GM19043 (cell line): ENCODE measurements around the gene PBX3.

Experiments used
- ATAC-seq: cut with Tn5 transposase; IDR thresholded peaks from one replicate; pipeline ENCODE4 v1.9.1; 2021; ENCODE audit warnings: low read depth; ENCODE audit not compliant: unreplicated experiment

Gene PBX3

DNA sequence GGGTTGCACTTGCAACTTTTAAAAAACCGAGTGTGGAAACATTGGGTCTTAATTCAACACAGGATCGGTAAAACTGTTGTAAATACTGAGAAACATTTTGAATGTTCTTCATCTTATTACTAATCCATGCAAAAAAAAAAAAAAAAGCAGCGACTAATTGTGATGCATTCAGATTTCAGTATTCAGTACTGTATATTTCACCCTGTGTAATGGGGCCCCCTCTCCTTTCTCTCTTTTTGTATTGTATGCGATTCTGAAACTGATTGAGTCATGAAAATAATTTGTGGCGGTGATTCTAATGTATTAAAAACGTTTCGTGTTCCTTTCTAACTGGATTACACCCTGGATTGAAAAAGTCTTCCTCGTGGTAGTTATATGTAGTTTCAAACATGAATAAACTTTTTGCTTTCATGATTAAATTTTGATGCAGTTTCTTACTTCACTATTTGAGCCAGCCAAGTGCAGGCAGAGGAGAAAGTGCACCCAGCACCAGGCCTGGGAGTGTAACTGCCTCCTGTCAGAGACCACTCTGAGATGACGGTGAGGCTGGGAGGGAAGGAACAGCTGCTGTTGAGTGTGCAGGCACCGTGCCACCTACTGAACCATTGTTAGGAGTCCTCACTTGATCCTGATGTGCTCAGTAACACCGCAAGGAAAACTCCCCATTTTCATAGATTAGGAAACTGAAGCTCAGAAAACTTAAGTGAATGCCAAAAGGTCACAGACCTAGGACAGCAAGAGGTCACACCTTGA, 220.0 kb downstream of the PBX3 start:
- ATAC-seq: no peak

DNA sequence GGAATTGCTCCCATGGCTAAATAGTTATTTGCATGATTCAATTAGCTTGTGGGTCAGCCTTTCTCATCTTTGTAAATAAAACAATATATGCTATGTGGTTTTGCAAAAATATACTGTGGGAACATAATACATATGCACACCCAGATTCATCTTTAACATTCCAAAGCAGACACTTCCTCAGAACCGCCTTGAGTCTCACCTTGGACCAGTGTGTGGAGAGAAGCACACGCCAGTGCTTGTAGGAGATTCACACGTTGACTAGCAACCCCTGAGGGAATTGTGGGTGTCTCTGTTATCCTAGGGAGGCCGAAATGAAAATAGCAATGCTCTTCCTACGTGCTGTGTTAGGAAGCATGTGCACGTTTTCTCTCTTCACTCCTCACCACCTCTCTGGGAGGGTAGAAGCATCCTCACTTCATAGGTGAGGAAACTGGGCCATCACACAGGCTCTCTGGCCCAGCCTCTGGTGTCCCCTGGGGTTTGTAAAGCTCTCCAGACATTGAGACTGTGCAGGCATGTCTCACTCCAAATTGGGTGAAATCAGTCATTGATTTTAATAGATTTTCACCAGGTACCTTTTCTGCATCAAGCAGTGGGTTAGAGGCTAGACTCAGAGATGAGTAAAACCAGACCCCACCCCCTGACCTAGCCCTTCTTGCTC, 221.7 kb downstream of the PBX3 start:
- no peak for ATAC-seq

DNA sequence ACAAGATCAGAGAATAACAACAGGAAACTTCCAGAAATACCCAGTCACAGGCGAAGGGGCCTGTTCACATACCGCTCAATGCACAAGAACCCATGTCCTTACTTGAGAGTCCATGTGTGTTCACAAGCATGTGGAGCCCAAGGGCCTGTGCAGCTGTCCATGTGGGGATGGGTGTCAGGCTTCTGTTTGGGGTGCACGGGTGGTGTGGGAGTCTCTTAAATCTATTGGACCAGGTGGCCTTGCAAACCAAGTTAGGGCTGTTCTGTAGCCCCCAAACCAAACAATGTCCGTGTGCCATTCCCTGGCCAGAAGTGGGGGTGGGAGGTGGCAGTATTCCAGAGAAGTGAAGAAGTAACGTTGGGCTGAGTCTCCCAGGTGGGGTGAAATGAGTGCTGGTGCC, 222.3 kb downstream of the PBX3 start:
- ATAC-seq: no peak

GRCh38 chr9:125969868-125970267, 222.7 kb downstream of the PBX3 start:
- no peak for ATAC-seq

DNA sequence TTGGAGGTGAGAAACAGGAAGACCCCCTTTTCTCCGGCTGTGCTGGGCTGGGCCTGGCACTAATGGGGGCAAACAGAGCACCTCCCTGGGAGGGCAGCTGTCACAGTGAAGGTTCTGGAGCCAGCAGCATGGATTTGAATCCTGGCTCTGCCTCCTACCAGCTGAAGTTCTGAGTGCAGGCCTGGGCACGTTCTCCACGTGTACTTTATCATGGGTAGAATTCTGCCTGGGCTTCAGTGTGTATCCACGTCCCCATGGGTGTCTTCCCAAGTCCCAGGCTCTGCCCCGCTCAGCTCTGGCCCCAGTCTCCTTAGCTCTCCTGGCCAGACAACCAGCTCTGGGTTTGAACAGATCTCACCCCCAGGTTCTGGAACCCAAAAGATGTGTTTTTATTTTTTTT, 223.2 kb downstream of the PBX3 start:
- ATAC-seq: no peak

DNA sequence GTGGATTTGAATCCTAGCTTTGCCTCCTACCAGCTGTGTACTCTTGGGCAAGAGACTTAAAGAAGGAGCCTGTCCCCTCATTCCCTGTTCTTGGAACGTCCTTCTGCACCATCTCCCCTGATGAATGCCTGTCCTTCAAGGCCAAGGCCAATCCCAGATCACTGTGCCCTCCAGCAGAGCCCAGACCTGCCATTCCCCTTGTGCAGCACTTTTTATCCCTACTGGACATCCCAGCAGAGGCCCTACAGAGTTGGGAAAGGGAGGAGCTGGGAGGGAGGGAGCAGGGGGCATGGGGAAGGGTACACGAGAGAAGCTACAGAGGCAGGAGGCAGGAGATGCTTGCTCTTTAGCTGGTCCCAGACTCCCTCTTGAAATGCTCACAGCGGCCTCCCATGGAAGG, 223.9 kb downstream of the PBX3 start:
- no peak for ATAC-seq

GRCh38 chr9:125972012-125972729, 225.0 kb downstream of the PBX3 start:
- ATAC-seq: no peak

GRCh38 chr9:125973547-125973946, 226.4 kb downstream of the PBX3 start:
- no peak for ATAC-seq

GRCh38 chr9:125974705-125975104, 227.5 kb downstream of the PBX3 start:
- ATAC-seq: no peak

DNA sequence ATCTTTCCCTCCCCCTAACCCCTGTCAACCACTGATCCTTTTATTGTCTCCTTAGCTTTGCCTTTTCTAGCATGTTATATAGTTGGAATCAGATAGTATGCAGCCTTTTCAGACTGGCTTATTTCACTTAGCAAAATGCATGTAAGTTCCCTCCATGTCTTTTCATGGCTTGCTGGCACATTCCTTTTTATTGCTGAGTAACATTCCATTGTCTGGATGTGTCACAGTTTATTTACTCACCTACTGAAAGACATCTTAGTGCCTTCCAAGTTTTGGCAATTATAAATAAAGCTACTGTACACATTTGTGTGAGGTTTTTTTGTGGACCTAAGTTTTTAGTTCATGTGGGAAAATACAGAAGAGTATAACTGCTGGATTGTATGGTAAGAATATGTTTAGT, 230.1 kb downstream of the PBX3 start:
- ATAC-seq: no peak

GRCh38 chr9:125979383-125979782, 232.2 kb downstream of the PBX3 start:
- no peak for ATAC-seq

DNA sequence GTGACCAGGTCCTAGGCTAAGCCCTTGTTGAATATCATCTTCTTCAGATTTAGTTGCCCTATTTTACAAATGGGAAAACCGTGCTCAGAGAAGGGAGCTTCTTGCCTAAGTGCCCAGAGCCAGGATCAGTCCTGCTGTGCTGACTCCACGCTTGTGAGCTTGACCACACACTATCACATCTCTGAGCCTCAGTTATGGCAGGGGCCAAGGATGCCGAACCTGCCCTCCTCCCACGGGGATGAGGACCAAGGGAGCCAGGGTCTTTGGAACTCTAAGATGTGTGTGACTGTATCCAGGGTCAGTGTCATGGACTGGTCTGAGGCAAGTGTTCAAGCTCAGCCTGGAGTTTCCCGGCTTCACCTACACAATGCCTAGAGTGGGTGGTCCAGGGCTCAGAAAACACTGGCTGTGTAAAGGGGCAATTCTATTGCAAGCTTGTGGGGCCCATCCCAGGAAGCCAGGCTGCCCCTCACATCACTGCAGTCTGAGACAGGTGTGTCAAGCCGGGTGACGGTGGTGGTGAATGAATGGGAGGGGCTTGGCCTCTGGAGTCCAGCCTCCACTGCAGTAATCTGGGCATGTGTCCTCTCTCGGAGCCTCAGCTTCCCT, 235.7 kb downstream of the PBX3 start:
- no peak for ATAC-seq

DNA sequence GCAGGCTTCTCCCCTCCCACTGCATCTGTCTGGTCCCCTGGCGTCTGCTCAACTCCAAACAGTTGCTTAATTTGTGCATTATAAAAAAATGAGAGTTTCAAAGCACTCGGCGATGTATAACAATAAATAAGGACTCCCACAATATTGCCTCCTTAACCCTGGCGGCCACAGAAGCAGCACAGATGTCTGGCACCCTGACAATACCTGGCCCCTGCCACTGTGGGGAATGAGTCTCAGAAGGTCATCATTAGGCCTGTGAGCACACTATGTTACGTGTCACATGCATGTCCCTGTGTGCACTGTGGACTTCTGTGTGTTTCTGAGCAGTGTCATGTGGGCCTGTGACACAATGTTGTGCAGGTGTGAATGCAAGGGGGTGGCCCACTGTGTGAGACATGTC, 236.5 kb downstream of the PBX3 start:
- no peak for ATAC-seq

GRCh38 chr9:125984461-125984860, 237.3 kb downstream of the PBX3 start:
- ATAC-seq: no peak

DNA sequence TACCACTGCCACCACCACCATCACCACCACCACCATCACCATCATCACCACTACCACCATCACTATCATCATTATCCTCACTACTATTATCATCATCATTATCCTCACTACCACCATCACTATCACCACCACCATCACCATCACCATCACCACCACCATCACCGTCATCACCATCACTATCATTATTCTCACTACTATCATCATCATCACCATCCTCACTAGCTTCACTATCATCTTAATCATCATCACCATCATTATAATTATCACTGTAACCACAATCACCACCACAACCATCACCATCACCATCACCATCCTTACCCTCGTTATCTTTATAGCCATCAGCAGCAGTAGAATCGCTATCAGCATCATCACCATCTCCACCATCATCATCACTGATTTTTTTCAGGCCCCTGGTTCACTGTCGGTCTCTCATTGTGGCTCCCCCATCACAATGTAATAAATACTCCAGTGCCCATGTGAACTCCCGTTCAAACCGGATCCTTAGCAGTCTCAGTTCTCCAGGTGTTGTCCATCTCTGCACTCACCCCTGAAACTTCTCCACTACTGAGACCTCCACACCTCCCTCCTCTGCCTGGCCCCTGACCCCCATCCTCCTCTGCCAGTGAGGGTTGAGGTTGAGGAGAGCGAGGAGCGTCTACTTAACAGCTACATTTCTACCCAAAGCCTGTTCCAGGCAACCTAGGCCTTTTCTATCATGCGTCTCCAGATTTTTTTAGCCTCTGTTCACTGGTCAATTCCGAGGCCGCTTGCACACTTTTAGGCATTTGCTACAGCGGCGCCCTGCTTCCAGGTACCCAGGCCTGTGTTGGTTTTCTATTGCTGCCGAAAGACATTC, 238.2 kb downstream of the PBX3 start:
- no peak for ATAC-seq

GRCh38 chr9:125985998-125986655, 239.0 kb downstream of the PBX3 start:
- no peak for ATAC-seq

GRCh38 chr9:125986966-125987365, 239.8 kb downstream of the PBX3 start:
- no peak for ATAC-seq

GRCh38 chr9:125987420-125987819, 240.2 kb downstream of the PBX3 start:
- no peak for ATAC-seq

GRCh38 chr9:125988479-125989050, 241.4 kb downstream of the PBX3 start:
- ATAC-seq: no peak
